AG09319 (cell line): ENCODE data around the gene PIP4P1.

Experiments used
- DNase-seq: peaks from one replicate; pipeline ENCODE4 v3.0.0-alpha.2; 2010; ENCODE audit warnings: low read depth; ENCODE audit errors: extremely low read depth
- TF ChIP-seq, protein P1 (sequence below): IDR thresholded peaks from 2 replicates; pipeline ENCODE4 v1.5.1; 2011; ENCODE audit warnings: low read depth, mild to moderate bottlenecking, inconsistent platforms, low read length, moderate library complexity

PIP4P1 gene

DNA sequence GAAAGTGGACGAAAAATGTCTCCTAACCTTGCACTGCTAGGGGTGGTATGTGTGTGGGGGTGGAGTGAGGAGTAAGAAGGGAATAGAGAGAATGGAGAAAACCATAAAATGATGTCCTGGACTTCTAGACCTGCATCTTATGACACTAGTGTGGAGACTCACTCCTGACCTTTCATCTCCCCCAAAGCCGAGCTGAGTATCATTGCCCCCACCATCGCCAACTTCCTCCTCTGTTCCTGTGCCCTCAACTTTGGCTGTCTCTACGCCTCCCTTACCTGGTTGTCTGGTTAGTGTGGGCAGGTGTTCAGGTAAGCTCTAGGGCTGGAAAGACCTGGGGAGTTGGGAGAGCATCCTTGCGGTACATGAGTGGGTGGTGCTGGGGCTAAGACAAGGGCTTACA lies 20.8 kb downstream of the PIP4P1 start:
- no peak for DNase-seq
- TF ChIP-seq, protein P1, sequence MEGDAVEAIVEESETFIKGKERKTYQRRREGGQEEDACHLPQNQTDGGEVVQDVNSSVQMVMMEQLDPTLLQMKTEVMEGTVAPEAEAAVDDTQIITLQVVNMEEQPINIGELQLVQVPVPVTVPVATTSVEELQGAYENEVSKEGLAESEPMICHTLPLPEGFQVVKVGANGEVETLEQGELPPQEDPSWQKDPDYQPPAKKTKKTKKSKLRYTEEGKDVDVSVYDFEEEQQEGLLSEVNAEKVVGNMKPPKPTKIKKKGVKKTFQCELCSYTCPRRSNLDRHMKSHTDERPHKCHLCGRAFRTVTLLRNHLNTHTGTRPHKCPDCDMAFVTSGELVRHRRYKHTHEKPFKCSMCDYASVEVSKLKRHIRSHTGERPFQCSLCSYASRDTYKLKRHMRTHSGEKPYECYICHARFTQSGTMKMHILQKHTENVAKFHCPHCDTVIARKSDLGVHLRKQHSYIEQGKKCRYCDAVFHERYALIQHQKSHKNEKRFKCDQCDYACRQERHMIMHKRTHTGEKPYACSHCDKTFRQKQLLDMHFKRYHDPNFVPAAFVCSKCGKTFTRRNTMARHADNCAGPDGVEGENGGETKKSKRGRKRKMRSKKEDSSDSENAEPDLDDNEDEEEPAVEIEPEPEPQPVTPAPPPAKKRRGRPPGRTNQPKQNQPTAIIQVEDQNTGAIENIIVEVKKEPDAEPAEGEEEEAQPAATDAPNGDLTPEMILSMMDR = no peak

DNA sequence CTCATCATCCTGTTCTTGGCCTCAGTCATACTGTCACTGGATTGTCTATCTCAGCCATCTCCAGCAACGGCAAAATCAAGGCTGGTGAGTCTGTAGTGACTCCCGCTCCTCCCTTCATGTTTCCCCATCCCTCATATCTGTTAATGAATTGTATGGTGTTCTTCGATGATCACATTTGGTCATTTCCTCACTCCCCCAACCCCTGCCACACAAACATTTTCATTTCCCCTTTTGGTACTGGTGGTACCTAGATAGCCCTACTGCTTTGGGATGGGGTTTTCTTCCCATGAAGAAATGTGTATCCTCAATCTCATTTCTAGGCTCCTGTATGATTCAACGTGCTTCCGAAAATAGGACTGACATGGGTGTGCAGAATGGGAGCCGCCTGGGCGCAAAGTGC lies 22.6 kb downstream of the PIP4P1 start:
- TF ChIP-seq, protein P1 = no peak
- DNase-seq = no peak

DNA sequence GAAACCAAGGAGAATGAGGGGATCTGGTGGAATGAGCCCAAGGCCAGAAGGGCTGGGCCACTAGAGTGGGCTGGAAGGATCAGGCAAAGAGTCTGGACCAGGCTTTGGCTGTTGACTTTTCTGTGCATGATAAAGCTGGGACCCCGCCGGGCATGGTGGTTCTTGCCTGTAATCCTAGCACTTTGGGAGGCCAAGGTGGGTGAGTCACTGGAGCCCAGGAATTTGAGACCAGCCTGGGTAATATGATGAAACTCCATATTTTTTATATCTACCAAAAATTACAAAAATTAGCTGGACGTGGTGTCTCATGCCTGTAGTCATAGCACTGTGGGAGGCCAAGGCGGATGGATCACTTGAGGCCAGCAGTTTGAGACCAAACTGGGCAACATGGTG lies 24.9 kb downstream of the PIP4P1 start:
- no peak for DNase-seq
- TF ChIP-seq, protein P1 = no peak

DNA sequence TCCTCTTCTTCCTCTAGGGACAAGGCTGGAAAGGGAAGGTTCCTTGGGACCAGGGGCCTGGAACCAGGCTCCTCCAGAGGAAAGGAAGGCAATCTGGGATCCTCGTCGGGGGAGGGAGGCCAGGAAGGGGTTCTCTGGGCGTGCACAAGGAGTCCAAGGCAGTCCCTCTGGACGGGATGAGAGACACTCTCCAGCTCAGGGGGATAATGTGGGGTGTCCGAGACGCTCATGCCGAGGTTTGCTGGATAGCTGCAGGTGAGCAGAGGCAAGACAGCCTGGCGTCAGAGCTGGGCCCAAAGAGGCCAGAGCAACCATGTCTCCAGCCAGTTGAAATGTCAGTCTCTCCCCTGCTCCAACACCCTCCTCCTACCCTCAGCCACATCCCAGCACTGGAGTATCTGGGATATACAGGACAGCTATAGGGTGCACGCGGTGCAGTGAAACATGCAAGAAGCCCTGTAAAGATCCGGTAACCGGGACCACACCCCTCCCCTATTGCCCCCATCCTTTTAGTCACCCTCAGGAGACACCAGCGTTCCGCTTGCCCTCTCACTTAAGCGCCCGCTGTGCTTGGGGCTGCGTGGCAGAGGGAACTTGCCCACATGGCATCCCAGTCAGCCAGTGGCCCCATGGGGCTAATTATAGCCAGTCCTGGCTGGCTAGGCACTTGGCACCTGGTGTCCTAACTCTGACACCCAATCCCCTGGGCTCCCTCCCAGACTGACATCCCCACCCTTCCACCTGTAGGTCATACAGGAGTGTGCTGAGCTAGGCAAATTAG lies 25.5 kb downstream of the PIP4P1 start, which contains the start of gene KLHL33:
Gene KLHL33, minus strand, starts transcription at position 585 of the 781 bp plus-strand sequence. Its CDS starts 355 bp downstream, at position 230.
- TF ChIP-seq, protein P1 = no peak
- no peak for DNase-seq

DNA sequence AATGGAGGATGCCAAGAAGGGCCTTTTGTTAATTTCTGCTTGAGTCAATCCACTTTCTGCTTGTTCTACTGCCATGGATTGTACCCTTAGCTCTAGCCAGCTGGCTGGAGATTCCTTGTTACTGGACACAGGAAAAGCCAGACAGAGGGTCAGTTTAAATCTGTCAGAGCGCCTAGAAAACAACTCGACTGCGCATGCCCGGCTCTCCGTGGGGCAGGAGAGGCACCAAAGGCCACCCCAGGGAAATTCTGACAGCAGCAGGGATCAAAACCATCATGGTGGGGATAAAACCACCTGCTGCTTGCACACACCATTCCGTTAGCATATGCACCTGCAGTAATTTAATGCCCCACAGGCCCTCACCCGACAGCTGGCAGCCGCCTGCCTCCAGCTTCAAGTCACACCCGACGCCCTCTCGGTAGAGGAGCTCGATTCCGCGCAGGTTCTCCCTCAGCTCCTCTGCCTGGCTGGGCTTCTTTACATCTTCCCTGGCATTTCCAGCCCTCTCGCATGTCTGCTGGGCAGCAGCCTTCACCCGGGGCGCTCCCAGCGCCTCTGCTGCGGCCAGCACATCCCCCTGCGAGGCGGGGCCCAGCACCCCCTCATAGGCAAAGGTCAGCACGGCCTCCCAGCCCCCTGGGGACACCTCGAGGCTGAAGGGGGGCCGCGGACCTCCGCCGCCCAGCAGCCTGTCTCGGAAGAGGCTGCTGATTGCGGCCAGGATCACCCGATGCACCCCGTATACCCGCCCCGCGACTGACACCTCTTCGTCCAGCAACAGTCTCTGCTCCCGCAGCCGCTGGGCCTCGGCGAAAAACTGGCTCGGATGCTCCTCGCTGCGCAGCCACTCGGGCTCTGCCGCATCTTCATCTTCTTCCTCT lies 26.3 kb downstream of the PIP4P1 start:
- DNase-seq = no peak
- TF ChIP-seq, protein P1 = no peak

DNA sequence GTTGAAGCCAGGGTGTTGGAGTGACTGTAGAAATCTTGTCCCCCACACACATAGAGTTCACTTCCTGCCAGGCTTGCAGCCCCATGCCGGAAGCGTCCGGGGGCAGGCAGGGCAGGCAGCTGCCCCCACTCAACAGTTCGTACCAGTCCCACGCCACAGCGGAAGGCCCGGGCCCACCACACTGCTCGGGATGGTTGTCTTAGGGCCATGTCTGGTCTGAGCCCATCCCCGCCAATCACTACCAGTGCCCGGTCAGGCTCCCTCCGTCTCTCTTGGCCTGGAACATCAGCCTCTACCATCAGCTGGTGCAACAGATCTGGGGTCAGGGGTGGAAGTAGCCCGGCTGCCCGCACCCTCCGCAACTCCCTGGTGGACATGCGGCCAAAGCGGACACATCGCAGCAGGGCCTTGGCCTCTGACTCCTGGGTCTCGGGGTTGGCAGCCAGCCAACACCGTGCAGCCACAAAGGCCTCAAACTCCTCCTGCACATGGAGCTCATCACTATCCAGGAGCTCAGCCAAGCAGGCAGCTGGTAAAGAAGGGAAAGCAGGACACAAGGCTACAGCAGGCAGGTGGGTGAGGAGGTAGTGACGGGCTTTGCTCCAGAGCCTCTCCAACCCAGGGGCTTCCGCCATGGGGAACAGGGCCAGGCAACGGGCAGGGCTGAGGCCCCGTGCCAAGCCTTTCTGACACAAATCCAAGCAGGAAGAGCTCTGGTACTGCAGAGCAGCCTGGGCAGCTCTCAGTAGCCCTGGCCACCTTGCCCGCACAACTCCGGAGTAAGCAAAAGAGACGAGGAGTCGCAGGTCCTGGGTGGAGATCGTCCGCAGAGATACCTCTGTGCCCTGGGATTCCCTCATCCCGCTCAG lies 31.2 kb downstream of the PIP4P1 start:
- TF ChIP-seq, protein P1 = no peak
- no peak for DNase-seq
